ENCODE data around the gene B9D2. TPM values are rescaled to one million over a fixed set of nuclear protein-coding genes. Genes with fewer than 3 reads are reported as not detected.

The B9D2 gene
- polyA plus RNA-seq, 4 donors: 4.7 to 11.0 (median 7.0) TPM

DNA sequence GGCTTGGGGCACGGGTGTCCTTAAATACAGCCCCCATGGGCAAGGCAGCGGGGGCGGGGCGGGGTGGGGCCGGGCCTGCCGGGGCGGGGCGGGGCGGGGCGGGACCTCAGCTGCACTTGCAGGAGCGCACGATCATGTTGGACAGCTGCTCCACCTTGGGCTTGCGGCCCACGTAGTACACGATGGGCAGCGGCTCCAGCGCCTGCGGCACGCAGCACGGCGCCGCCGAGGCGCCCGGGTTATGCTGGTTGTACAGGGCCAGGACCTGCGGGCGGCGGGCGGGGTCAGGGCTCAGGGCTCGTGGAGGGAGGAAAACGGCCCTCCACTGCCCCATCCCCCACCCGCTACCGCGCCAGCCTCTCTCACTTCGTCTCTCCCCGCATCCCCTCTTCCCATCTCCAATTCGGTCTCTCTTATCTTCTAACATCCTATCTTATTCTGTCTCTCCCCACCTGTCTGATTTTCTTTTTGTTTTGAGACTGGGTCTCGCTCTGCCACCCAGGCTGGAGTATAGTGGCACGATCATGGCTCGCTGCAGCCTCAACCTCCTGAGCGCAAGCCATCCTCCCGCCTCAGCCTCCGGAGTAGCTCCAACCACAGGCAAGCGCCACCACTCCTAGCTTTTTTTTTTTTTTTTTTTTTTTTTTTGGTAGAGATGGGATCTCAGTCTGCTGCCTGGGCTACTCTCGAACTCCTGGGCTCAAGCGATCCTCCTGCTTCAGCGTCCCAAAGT, 32.8 kb downstream of the B9D2 start:
- DNase-seq (ENCODE audit: low read depth in 4 of 4, low spot score in 3 of 4): no peak

- no peak for DNase-seq (ENCODE audit: low read depth in 4 of 4, low spot score in 3 of 4)
These were observed 33.5 kb downstream of the B9D2 start for GRCh38 chr19:41330481-41330880.

GRCh38 chr19:41328842-41329225, 35.1 kb downstream of the B9D2 start:
- DNase-seq (ENCODE audit: low read depth in 4 of 4, low spot score in 3 of 4): no peak

DNA sequence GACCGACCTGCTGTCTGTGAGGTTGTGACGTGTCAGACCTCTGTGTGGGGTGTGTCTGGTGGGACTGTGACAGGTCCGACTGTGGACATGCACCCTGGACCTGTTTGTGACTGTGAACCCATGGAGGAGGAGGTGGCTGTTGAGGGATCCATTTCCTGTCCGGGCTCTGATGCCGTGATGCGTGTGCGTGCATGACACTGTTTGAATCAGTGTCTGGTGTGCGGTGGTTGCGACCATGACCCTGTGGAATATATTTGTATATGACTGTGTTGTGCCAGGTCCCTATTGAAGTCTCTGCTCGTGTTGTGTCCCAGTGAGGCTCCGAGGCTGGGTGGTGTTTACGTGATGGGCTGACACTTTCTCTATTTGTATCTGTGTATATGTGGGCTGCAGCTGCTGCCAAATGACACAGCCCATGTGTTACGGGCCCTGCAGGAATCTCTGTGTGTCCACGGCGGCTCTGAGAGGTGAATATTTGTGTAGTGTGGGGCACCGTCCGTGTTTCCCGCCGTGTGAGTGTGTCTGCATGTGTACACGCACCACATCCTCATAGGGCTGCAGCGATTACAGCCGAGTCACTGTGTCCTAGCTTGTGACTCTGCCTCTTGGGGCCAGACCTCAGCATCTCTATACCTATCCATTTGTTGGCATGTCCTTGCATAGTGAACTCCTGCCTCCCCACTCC, 35.6 kb downstream of the B9D2 start:
- DNase-seq (ENCODE audit: low read depth in 4 of 4, low spot score in 3 of 4): no peak

DNA sequence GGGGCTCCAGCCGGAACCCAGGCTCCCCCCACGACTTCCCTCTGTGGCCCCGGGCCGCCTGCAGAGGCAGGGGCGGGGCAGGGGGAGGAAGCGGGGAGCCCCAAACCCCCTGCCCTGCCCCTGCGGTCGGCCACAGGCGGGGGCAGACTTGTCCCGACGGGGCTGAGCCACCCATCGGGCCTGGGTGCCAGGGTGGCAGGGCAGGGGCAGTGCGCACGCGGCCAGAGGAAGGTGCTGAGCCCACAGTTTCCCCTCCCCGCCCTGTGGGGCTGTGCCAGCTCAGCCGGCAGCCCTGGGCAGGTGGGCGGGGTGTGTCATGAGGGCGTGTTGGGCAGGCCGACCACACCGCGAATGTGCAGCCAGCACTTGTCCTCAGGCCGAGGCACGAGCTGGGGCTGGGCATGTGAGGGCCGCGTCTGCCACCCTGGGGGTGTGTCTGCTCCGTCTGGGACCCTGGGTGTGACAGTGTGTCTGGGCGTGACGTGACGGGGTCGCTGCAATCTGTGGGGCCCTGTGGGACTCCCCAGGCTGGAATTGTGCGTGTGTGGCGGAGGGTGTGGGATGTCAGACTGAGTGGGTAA, 36.3 kb downstream of the B9D2 start:
- DNase-seq (ENCODE audit: low read depth in 4 of 4, low spot score in 3 of 4): no peak

GRCh38 chr19:41327076-41327575, 36.8 kb downstream of the B9D2 start:
- no peak for DNase-seq (ENCODE audit: low read depth in 4 of 4, low spot score in 3 of 4)

GRCh38 chr19:41325947-41326706, 37.8 kb downstream of the B9D2 start:
- no peak for DNase-seq (ENCODE audit: low read depth in 4 of 4, low spot score in 3 of 4)

GRCh38 chr19:41325640-41325946, 38.4 kb downstream of the B9D2 start:
- DNase-seq (ENCODE audit: low read depth in 4 of 4, low spot score in 3 of 4): no peak

DNA sequence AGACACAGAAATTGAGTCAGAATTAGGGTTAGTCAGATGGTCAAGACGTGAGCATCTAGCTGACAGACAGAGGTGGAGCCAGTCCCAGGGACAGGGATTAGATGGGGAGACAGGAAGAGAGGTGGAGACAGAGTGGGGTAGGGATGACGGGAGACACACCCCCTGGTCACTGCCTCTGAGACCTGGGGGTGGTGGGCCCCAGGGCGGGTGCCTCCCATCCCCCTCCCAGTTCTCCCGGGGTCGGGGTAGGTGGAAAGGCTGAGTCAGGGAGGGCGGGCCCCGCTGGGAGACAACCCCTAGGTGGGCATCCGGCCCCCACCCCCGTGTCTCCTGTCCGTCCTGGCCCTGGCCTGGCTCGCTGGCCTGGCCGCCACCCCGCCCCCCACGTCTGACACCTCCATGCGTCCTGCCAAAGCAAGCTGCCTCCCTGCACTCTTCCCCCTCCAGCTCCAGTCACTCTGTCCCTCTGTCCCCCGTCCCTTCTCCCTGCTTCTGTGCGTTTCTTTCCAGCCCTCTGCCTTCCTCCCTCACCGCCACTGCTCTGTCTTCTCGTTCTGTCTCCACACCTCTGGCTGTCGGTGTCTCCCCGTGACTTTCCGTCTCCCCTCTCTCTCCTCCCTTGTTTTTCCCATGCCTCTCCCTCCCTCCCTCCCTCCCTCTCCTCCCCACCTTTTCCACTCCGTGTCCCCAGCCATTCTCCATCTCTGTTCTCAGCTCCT, 38.9 kb downstream of the B9D2 start:
- no peak for DNase-seq (ENCODE audit: low read depth in 4 of 4, low spot score in 3 of 4)

DNA sequence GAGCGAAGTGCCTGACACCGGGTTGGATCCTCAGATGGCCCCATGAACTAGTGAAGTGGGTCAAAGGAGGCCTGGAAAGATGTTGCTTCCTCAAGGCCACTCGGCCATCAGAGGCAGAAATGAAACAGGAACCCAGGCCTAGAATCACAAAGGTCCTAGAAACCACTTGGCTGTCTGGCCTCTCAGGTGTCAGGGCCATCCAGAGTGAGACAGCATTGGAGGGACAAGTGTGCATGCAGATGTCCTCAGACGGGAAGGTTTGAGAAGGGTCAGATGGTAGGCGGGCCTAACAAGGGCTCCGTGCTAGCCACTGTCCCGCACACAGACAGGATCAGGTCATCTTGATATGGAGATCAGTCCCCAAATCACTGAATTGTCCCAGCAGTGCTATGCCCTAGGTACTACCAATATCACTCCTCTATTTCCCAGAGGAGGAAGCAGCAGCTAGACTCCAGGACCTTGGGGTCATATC, 39.7 kb downstream of the B9D2 start:
- DNase-seq (ENCODE audit: low read depth in 4 of 4, low spot score in 3 of 4): no peak

DNA sequence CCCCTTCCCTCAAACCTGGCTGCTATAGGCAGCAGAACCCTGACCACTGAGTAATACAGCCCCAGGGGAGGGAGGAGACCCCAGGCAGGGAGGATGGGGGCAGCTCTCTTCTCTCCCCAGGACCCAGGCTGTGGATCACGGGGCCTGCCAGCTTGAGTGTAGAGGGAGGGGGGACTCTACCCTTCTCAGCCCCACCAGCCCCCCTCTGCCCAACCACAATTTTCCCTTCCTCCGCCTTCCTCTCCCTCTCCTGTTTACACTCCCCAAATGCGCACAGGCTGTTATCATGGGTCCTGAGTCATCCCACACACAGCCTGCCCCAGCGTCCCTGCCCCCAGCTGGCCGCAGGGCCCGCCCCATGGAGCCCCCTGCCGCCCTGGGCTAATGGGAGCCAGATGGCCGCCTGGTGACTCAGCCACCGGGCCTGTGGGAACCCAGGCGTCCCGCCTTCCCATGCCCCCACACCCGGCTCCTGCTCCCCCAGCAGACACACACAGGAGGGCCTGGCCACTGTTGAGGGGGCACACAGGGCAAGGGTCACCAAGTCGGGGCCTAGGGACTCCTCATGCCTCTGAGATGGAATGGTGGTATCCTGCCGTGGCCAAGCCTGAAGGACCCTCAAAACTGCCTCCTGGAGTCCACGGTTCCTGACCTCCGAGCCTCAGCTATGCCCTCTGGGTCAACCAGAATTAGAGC, 40.4 kb downstream of the B9D2 start:
- no peak for DNase-seq (ENCODE audit: low read depth in 4 of 4, low spot score in 3 of 4)

DNA sequence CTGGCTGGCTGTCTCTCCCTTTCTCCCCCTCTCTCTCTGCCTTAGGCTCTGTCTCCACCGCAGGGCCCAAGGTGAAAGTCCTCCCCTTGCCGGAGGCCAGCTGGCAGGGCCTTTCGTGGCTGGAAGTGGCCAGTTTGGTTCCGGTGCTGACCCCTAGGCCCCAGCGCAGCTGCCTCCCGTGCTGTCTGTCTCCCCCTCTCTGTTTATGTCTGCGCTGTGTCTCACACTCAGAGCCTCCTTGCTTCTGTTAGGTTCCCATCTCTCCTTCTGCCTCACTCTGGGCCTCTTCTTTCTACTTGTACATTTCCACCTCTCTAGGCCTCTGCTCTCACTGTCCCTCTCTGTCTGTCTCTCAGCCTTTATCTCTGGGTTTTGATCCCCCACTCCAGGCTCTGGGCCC, 40.9 kb downstream of the B9D2 start:
- no peak for DNase-seq (ENCODE audit: low read depth in 4 of 4, low spot score in 3 of 4)

DNA sequence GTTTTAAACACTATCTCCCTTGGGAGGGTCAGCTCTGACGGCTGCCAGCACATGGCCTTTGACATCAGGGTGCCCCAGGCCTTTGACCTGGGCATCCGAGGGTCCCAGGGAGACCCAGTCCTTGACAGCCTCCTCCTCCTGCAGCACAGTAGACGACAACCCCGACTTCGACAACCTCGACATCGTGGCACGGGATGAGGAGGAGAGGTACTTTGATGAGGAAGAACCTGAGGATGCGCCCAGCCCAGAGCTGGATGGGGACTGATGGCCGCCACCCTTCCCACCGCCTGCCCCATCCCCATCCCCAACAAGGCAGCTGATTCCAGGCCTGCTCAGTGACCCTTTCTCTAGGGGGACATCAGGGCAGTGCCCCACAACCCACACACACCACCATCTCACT, 41.5 kb downstream of the B9D2 start:
- no peak for DNase-seq (ENCODE audit: low read depth in 4 of 4, low spot score in 3 of 4)

- no peak for DNase-seq (ENCODE audit: low read depth in 4 of 4, low spot score in 3 of 4)
These were observed 42.2 kb downstream of the B9D2 start for GRCh38 chr19:41321600-41322270.

GRCh38 chr19:41321204-41321599, 42.7 kb downstream of the B9D2 start:
- DNase-seq (ENCODE audit: low read depth in 4 of 4, low spot score in 3 of 4): no peak

- DNase-seq (ENCODE audit: low read depth in 4 of 4, low spot score in 3 of 4): no peak
These were observed 43.4 kb downstream of the B9D2 start for GRCh38 chr19:41320568-41320967.

- DNase-seq (ENCODE audit: low read depth in 4 of 4, low spot score in 3 of 4): no peak
These were observed 43.8 kb downstream of the B9D2 start for GRCh38 chr19:41320185-41320518.

GRCh38 chr19:41319500-41320184, 44.3 kb downstream of the B9D2 start:
- DNase-seq (ENCODE audit: low read depth in 4 of 4, low spot score in 3 of 4): no peak
